T-helper 2 cell treated with Interferon-gamma antibody and Interleukin-4, amounts not matched to agents 5 μg/mL and 100 μg/mL, for 36 hours (primary cell): ENCODE measurements around the gene CORIN.
A peak's percentile ranks its signal among the peaks of the same experiment; 100 is the strongest.
"Not testable (repeated sequence)": the region's sequence is repeated elsewhere in the genome, so short reads cannot be mapped to it uniquely, and the experiment has no call there.

Experiments
- DNase-seq: peaks from one replicate; pipeline ENCODE4 v3.0.0; 2021; ENCODE audit warnings: low spot score
- H3K27ac Mint-ChIP-seq: one replicate; pipeline ENCODE4 v1.8.0; 2021; ENCODE audit warnings: mild to moderate bottlenecking, mixed read lengths
- H3K27me3 Mint-ChIP-seq: one replicate; pipeline ENCODE4 v1.8.0; 2021; ENCODE audit warnings: low read depth, mixed read lengths
- H3K36me3 Mint-ChIP-seq: one replicate; pipeline ENCODE4 v1.8.0; 2021; ENCODE audit warnings: low read depth, mixed read lengths
- H3K4me1 Mint-ChIP-seq: one replicate; pipeline ENCODE4 v1.8.0; 2021; ENCODE audit warnings: low read depth, mixed read lengths
- H3K4me3 Mint-ChIP-seq: one replicate; pipeline ENCODE4 v1.8.0; 2022; ENCODE audit warnings: mild to moderate bottlenecking, moderate library complexity, mixed read lengths
- H3K9me3 Mint-ChIP-seq: one replicate; pipeline ENCODE4 v1.8.0; 2021; ENCODE audit warnings: mixed read lengths

CORIN gene

GRCh38 chr4:47694322-47694721 lies 143.5 kb downstream of the CORIN start:
- Mint-ChIP-seq H3K4me3 (no peak overlapping the region), H3K27ac (no peak overlapping the region), H3K27me3 (peaks cover 12% of the 10 kb centered on the region), H3K36me3 (no peaks in the 10 kb centered on the region), H3K4me1 (no peaks in the 10 kb centered on the region), H3K9me3 (no peaks in the 10 kb centered on the region)
- no peak for DNase-seq

- H3K27me3 Mint-ChIP-seq, result peaks cover 12% of the 10 kb centered on the region
- no peak overlapping the region for H3K4me3 Mint-ChIP-seq
- no peaks in the 10 kb centered on the region for H3K4me1 Mint-ChIP-seq
- H3K27ac Mint-ChIP-seq, result no peak overlapping the region
- no peak for DNase-seq
- no peaks in the 10 kb centered on the region for H3K9me3 Mint-ChIP-seq
- H3K36me3 Mint-ChIP-seq, result no peaks in the 10 kb centered on the region
These were observed 145.2 kb downstream of the CORIN start for GRCh38 chr4:47692691-47693090.

- not testable (repeated sequence) for DNase-seq, H3K4me1 Mint-ChIP-seq, H3K27ac Mint-ChIP-seq, H3K9me3 Mint-ChIP-seq, H3K36me3 Mint-ChIP-seq, H3K4me3 Mint-ChIP-seq
- H3K27me3 Mint-ChIP-seq, result peaks cover 12% of the 10 kb centered on the region
These were observed 146.0 kb downstream of the CORIN start for GRCh38 chr4:47691757-47692383.

DNA sequence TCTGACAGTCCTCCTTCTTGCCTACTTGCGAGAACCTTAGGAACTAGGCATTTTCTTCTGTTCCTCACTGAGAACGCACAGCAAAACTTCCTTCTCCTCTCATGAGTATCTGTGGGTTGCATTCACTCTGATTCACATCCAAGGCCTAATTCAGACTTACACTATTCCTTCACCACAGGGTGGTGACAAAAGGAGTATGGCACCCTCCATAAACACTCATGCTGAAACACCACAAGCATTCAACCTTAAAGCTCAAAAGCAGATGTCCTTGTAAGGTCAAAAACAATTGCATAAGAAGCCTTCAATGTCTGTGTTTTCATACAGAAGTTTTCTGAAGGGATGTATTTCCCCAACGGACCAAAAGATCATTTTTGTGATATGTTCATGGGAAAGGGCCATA lies 147.3 kb downstream of the CORIN start:
- no peak for DNase-seq
- no peak overlapping the region for H3K4me3 Mint-ChIP-seq
- H3K27me3 Mint-ChIP-seq, result peaks cover 15% of the 10 kb centered on the region
- no peak overlapping the region for H3K27ac Mint-ChIP-seq
- H3K9me3 Mint-ChIP-seq, result no peaks in the 10 kb centered on the region
- no peaks in the 10 kb centered on the region for H3K4me1 Mint-ChIP-seq
- H3K36me3 Mint-ChIP-seq, result no peaks in the 10 kb centered on the region

GRCh38 chr4:47686294-47686872 lies 151.5 kb downstream of the CORIN start:
- Mint-ChIP-seq H3K27me3 (peaks cover 10% of the 10 kb centered on the region), H3K27ac (no peak overlapping the region), H3K9me3 (no peaks in the 10 kb centered on the region), H3K4me1 (no peaks in the 10 kb centered on the region), H3K36me3 (no peaks in the 10 kb centered on the region), H3K4me3 (no peak overlapping the region)
- peak; percentile 51 for DNase-seq

DNA sequence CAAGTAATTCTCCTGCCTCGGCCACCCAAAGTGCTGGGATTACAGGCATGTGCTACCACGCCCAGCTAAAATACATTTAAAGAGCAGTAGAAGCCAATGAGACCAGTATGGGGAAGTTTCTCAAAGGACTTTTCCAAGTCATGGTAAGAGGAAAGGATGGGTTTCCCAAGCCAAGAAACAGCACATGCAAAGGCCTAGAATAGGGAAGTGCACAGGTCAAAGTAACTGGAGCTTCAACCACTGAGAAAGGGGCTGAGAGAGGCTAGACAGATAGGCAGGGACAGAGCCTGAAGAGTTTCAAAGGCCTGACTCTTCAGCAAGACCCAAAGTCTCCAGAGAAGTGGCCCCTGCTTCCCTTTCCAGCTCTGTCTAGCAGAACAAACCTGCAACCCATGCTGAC lies 162.1 kb downstream of the CORIN start:
- H3K36me3 Mint-ChIP-seq, result no peaks in the 10 kb centered on the region
- H3K27me3 Mint-ChIP-seq, result peaks cover 7% of the 10 kb centered on the region
- DNase-seq, result no peak
- no peaks in the 10 kb centered on the region for H3K9me3 Mint-ChIP-seq
- no peak overlapping the region for H3K4me3 Mint-ChIP-seq
- no peaks in the 10 kb centered on the region for H3K4me1 Mint-ChIP-seq
- no peak overlapping the region for H3K27ac Mint-ChIP-seq

DNA sequence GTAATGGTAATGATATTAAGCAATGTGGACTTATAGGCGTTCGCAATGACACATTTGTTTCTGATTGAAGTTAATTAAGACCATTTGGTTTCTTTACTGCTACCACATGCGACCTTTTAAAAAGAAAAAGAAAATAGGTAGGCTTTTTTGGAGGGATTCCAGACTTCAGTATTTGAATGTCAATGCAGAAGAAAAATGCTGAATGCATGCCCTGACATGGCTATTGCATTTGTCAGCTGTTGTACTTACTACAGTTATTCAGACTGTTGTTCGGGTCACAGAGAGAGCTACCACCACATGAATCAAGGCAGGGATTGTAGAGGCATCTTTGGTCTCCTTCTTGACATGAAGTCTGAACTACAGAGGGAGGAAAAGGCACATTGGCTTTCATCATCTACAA lies 163.7 kb downstream of the CORIN start:
- no peak overlapping the region for H3K27ac Mint-ChIP-seq
- DNase-seq, result no peak
- H3K9me3 Mint-ChIP-seq, result no peaks in the 10 kb centered on the region
- H3K4me3 Mint-ChIP-seq, result no peak overlapping the region
- no peaks in the 10 kb centered on the region for H3K4me1 Mint-ChIP-seq
- H3K27me3 Mint-ChIP-seq, result peaks cover 7% of the 10 kb centered on the region
- H3K36me3 Mint-ChIP-seq, result no peaks in the 10 kb centered on the region

- H3K9me3 Mint-ChIP-seq, result no peaks in the 10 kb centered on the region
- no peaks in the 10 kb centered on the region for H3K36me3 Mint-ChIP-seq
- DNase-seq, result no peak
- peaks cover 5% of the 10 kb centered on the region for H3K27me3 Mint-ChIP-seq
- no peak overlapping the region for H3K4me3 Mint-ChIP-seq
- H3K27ac Mint-ChIP-seq, result no peak overlapping the region
- no peaks in the 10 kb centered on the region for H3K4me1 Mint-ChIP-seq
These were observed 165.2 kb downstream of the CORIN start for GRCh38 chr4:47672696-47673095.

- peaks cover 13% of the 10 kb centered on the region for H3K27me3 Mint-ChIP-seq
- no peaks in the 10 kb centered on the region for H3K4me1 Mint-ChIP-seq
- H3K27ac Mint-ChIP-seq, result no peak overlapping the region
- no peaks in the 10 kb centered on the region for H3K9me3 Mint-ChIP-seq
- no peaks in the 10 kb centered on the region for H3K36me3 Mint-ChIP-seq
- DNase-seq, result no peak
- no peak overlapping the region for H3K4me3 Mint-ChIP-seq
These were observed 167.9 kb downstream of the CORIN start for GRCh38 chr4:47669946-47670345.

- Mint-ChIP-seq H3K27me3 (peaks cover 13% of the 10 kb centered on the region), H3K4me1 (no peaks in the 10 kb centered on the region), H3K9me3 (no peaks in the 10 kb centered on the region), H3K36me3 (no peaks in the 10 kb centered on the region), H3K4me3 (no peak overlapping the region), H3K27ac (no peak overlapping the region)
- no peak for DNase-seq
These were observed 169.0 kb downstream of the CORIN start for GRCh38 chr4:47668810-47669408.

DNA sequence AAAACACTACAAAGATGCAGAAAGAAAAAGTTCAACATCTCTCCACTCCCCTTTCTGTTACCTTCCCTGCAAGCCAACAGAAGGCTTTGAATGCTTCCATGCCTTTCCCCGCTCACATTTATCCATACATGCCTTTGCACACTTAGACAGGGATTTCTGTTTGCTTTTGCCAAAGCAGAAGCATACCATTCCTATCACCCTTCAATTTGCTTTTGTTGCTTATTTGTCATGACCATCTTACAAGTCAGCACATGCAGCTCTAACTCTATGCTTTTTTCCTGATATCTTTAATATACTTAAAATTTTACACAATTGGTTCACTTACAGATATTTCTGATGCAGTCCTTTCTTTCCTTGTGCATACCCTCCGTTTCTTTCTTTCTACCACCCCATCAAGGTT lies 169.6 kb downstream of the CORIN start:
- no peak for DNase-seq
- Mint-ChIP-seq H3K9me3 (no peaks in the 10 kb centered on the region), H3K4me1 (no peaks in the 10 kb centered on the region), H3K27ac (no peak overlapping the region), H3K4me3 (no peak overlapping the region), H3K27me3 (peaks cover 13% of the 10 kb centered on the region), H3K36me3 (no peaks in the 10 kb centered on the region)

DNA sequence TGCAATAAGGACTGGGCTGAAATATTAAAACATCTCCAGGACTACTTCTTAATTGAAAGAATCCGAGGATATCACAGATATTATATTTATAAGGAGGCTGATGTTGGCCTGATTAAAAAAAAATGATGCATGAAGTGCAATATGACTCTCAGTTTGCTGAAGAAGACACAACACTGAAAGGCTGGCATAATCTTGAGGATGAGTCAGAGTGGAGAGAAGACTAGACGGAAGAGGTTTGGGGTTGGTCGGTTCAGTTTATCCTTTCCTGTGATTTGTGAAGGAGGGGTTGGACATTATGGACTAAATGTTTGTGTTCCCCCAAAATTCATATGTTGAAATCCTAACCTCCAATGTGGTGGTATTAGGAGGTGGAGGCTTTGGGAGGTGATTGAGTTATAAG lies 170.3 kb downstream of the CORIN start:
- H3K4me1 Mint-ChIP-seq, result no peaks in the 10 kb centered on the region
- DNase-seq, result no peak
- peaks cover 13% of the 10 kb centered on the region for H3K27me3 Mint-ChIP-seq

DNA sequence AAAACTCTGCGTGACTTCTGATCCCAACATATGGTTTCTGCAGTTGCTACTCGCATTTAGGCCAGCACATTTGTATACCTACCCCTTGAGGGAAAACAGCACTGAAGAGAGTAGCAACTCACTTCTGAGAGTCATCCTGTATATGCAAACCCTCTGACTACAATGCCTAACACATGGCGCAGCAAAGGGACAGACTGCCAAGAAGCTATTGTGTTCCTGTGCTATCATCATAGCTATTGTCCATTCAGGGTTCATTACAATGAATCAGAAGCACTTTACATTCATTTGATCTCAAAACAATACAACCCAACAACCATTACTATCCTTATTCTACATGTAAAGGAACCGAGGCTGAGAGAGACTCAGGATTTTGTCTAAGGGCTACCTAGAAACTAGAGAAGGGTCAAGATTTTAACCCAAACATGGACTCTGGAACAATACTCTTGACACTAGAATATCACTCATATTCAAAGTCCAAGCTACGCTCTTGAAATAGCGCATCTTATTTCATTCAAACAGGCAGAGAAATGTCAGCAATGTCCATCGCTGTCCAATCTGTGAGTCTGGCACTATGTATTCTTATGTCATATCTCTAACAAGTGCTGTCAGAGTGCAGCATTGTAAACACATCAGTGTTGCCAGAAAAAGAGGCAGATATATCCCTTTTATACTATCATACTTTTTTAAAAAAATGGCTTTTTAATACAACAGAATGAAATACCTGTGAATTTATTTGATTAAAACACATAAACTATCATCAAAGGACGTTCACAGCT lies 173.6 kb downstream of the CORIN start:
- no peak overlapping the region for H3K4me3 Mint-ChIP-seq
- peaks cover 11% of the 10 kb centered on the region for H3K27me3 Mint-ChIP-seq
- no peaks in the 10 kb centered on the region for H3K4me1 Mint-ChIP-seq
- no peaks in the 10 kb centered on the region for H3K9me3 Mint-ChIP-seq
- no peak overlapping the region for H3K27ac Mint-ChIP-seq
- no peaks in the 10 kb centered on the region for H3K36me3 Mint-ChIP-seq
- no peak for DNase-seq

More for the DNA sequence above, 170.3 kb downstream of the CORIN start:
- H3K36me3 Mint-ChIP-seq, result no peaks in the 10 kb centered on the region
- no peaks in the 10 kb centered on the region for H3K9me3 Mint-ChIP-seq
- no peak overlapping the region for H3K27ac Mint-ChIP-seq
- H3K4me3 Mint-ChIP-seq, result no peak overlapping the region

GRCh38 chr4:47662975-47663374 lies 174.9 kb downstream of the CORIN start:
- Mint-ChIP-seq H3K4me3 (no peak overlapping the region), H3K4me1 (no peaks in the 10 kb centered on the region), H3K27me3 (peaks cover 8% of the 10 kb centered on the region), H3K36me3 (no peaks in the 10 kb centered on the region), H3K27ac (no peak overlapping the region), H3K9me3 (no peaks in the 10 kb centered on the region)
- no peak for DNase-seq
